GM21825 (cell line): Measurements from ENCODE around the gene EBLN1.

Experiments
- ATAC-seq: cut with Tn5 transposase; IDR thresholded peaks from one replicate; pipeline ENCODE4 v1.9.1; 2021; ENCODE audit warnings: mild to moderate bottlenecking, moderate library complexity; ENCODE audit not compliant: unreplicated experiment

EBLN1 gene

GRCh38 chr10:22217842-22218241 is at the start of gene EBLN1:
Gene EBLN1, minus strand, starts transcription at chr10:22218015. Its CDS starts 8,032 bp downstream, at chr10:22209983.
- ATAC-seq: no peak

GRCh38 chr10:22265839-22266537 is 48.2 kb upstream of the EBLN1 start:
- no peak for ATAC-seq

- ATAC-seq: no peak
These were observed 45.3 kb upstream of the EBLN1 start for GRCh38 chr10:22263106-22263505.

- ATAC-seq: no peak
These were observed 41.5 kb upstream of the EBLN1 start for GRCh38 chr10:22259280-22259679.

GRCh38 chr10:22258471-22258870 is 40.7 kb upstream of the EBLN1 start:
- no peak for ATAC-seq

- peak; percentile 6 for ATAC-seq
These were observed 35.7 kb upstream of the EBLN1 start for GRCh38 chr10:22253580-22253882.

- peak; percentile 20 for ATAC-seq
These were observed 35.2 kb upstream of the EBLN1 start for GRCh38 chr10:22252801-22253579.

- peak; percentile 55 for ATAC-seq
These were observed 34.5 kb upstream of the EBLN1 start for GRCh38 chr10:22252224-22252800.

GRCh38 chr10:22251751-22252223 is 34.0 kb upstream of the EBLN1 start:
- peak; percentile 44 for ATAC-seq

- no peak for ATAC-seq
These were observed 33.3 kb upstream of the EBLN1 start for GRCh38 chr10:22250897-22251660.

GRCh38 chr10:22247636-22248035 is 29.8 kb upstream of the EBLN1 start:
- ATAC-seq: no peak

- ATAC-seq: no peak
These were observed 29.0 kb upstream of the EBLN1 start for GRCh38 chr10:22246680-22247391.

- no peak for ATAC-seq
These were observed 27.8 kb upstream of the EBLN1 start for GRCh38 chr10:22245567-22245966.

GRCh38 chr10:22244855-22245254 is 27.0 kb upstream of the EBLN1 start:
- ATAC-seq: no peak

- no peak for ATAC-seq
These were observed 26.2 kb upstream of the EBLN1 start for GRCh38 chr10:22244001-22244400.

- no peak for ATAC-seq
These were observed 25.5 kb upstream of the EBLN1 start for GRCh38 chr10:22243321-22243720.

GRCh38 chr10:22231260-22231659 is 13.4 kb upstream of the EBLN1 start:
- no peak for ATAC-seq

GRCh38 chr10:22230158-22230833 is 12.5 kb upstream of the EBLN1 start:
- ATAC-seq: no peak

GRCh38 chr10:22229802-22230157 is 12.0 kb upstream of the EBLN1 start:
- no peak for ATAC-seq
